ENCODE measurements around the gene HOXA3. TPM values are rescaled to one million over a fixed set of nuclear protein-coding genes. Genes with fewer than 3 reads are reported as not detected.

The HOXA3 gene
- total RNA-seq, 1 donor: 3.5 TPM

DNA sequence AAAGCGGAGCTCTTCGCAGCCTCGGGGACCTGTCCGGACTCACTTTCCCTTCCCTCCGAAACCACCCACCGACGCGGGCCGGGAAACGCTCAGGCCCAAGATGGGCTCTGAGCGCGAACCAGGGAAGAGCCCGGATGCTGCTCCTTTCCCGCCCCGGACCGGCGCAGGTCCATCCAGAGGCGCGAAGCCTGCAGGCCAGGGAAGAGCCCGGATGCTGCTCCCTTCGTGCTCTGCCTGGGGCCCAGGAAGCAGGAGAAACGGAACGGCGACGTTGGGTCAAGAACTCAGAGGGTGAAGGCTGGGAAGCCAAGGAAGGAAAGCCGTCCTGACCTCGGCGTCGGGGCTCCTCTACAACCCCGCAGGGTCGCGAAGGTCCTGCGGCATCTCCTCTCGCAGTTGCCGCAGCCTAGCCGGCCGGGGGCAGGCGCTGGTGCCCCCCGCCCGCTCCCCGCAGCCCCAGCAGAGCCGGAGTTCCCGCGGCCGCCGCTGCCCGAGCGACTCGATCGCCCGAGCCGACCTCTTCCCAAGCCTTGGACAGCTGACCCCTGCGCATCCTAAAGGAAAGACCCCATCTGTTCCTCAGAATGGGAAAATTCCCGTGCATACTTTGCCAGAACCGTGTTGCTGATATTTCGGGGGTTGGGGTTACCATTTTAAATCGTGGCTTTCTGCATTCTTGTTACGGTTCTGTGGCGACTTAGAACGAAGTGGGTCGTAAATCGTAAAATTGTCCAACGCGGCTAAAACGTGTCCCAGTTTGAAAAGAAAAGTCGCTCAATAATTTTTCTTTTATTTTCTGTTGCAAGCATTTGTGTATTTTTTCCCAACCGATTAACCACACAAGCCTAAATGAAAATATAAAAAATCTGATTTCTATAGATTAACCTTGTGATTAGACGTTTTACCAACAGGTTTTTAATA, 64.1 kb downstream of the HOXA3 start:
- no peak for DNase-seq (ENCODE audit: low read depth)
- TF ChIP-seq, protein P1, sequence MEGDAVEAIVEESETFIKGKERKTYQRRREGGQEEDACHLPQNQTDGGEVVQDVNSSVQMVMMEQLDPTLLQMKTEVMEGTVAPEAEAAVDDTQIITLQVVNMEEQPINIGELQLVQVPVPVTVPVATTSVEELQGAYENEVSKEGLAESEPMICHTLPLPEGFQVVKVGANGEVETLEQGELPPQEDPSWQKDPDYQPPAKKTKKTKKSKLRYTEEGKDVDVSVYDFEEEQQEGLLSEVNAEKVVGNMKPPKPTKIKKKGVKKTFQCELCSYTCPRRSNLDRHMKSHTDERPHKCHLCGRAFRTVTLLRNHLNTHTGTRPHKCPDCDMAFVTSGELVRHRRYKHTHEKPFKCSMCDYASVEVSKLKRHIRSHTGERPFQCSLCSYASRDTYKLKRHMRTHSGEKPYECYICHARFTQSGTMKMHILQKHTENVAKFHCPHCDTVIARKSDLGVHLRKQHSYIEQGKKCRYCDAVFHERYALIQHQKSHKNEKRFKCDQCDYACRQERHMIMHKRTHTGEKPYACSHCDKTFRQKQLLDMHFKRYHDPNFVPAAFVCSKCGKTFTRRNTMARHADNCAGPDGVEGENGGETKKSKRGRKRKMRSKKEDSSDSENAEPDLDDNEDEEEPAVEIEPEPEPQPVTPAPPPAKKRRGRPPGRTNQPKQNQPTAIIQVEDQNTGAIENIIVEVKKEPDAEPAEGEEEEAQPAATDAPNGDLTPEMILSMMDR (IDR thresholded peaks at IDR 0.05; ENCODE audit: insufficient read depth, low read length): no peak

DNA sequence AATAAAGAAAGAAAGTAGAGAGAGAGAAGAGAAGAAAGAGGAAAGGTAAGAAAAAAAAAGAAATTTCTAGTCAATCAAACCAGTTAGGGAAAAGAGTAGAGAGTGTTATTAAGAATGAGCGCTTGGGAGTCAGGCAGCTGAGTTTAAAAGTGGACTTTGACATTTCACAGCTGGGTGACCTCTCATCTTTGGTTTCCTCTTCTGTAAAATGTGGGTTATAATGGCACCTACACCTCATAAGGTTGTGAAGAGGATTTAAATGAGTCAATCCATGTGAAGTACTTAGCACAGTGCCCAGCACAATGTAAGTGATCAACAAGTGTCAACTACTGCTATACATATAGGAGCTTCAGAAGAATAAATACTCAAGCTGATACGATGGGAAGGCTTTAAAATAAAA, 68.7 kb downstream of the HOXA3 start:
- H3K4me3 ChIP-seq (ENCODE audit: low read depth, low read length): no peak overlapping the region
- TF ChIP-seq, protein P1 (IDR thresholded peaks at IDR 0.05; ENCODE audit: insufficient read depth, low read length): no peak

More for the DNA sequence above, 64.1 kb downstream of the HOXA3 start:
- H3K4me3 ChIP-seq (ENCODE audit: low read depth, low read length): no peak overlapping the region

DNA sequence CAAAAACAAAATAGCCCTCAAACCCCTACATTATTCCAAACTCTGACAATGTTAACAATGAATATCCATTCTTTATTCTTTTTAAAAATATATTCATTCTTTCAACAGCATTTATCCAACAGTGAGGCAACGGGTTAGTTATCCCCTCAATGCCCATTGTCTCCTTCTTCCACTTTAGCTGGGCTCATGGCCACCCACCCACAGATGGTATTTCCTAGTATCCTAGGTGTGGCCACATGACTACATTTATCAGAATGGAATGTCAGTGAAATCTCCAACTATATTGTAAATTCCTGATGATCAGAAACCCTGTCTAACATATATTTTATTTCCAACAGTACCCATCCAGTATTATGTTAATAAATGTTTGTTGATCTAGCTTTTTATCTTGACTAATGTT, 70.2 kb downstream of the HOXA3 start:
- TF ChIP-seq, protein P1 (IDR thresholded peaks at IDR 0.05; ENCODE audit: insufficient read depth, low read length): no peak
- DNase-seq (ENCODE audit: low read depth): no peak
- no peak overlapping the region for H3K4me3 ChIP-seq (ENCODE audit: low read depth, low read length)

More for the DNA sequence above, 68.7 kb downstream of the HOXA3 start:
- no peak for DNase-seq (ENCODE audit: low read depth)

DNA sequence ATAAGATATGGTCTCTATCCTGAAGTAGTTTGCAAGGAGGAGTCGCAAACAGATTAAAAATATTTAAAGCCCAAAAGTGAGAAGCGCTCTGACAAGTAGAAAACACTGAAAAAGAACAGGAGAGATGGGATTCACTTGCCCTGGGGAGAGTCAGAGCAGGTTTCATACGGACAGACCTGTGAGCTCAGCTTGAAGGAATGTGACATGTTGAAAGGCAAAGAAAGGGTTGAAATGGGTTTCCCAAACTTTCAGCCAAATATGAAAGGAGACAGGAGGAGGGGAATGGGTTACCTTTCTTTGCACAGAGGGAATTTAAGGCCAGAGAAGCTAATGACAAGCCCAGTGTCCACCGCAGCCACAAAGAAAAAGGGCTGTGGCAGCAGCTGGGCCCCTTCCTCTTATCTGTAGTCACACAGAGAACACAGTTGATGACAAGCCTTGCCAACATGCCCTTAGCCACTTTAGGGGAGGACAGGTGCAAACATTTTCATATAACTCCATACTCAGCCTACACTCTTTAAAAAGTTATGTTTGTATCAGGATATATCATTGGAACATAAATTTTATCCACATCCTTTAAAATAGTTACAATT, 71.4 kb downstream of the HOXA3 start:
- H3K4me3 ChIP-seq (ENCODE audit: low read depth, low read length): no peak overlapping the region
- DNase-seq (ENCODE audit: low read depth): no peak
- TF ChIP-seq, protein P1 (IDR thresholded peaks at IDR 0.05; ENCODE audit: insufficient read depth, low read length): no peak

DNA sequence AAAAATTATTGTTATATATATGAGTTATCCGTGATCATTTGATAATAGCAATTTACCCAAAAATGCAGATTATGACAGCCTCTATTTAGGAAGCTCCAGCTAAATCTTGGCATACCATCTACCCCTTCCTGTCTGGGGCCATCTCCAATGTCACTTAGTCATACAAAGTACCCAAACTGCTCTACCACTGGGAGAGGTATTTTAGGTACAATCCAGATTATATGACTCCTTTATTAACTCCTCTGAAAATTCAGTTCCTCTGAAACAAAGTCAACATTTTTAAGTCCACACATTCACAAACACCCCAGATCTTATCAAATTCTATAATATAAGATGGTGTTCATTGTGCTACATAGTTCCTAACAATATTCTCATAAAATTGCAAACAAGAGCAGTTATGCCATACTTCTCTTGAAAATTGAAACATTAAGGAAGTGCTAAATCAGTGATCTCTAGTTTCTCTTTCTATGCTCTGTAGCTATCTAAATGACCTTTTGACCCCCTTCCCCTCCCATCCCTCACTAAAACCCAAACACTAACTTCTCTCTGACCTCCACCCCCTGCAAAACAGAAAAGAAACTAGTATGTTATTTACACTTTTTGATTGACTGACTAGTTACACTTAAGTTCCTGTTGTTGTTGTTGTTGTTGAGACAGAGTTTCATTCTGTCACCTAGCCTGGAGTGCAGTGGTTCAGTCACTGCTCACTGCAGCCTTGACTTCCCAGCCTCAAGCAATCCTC, 73.0 kb downstream of the HOXA3 start:
- no peak overlapping the region for H3K4me3 ChIP-seq (ENCODE audit: low read depth, low read length)
- TF ChIP-seq, protein P1 (IDR thresholded peaks at IDR 0.05; ENCODE audit: insufficient read depth, low read length): no peak
- DNase-seq (ENCODE audit: low read depth): no peak

DNA sequence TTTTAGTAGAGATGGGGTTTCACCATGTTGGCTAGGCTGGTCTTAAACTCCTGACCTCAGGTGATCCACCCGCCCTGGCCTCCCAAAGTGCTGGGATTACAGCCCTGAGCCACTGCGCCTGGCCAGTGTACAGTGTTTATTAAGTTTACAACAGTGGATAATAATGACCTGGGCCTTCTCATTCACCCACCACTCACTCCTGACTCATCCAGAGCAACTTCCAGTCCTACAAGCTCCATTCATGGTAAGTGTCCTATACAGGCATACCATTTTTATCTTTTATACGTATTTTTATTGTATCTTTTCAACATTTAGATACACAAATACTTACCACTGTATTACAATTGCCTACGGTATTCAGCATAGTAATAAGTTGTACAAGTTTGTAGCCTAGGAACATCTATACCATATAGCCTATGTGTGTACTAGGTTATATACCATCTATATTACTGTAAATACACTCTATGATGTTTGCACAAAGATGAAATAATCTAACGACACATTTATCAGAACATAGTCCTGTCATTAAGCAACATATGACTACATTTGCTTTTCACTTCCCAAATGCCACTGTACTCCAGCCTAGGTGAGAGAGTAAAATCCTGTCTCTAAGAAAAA, 73.7 kb downstream of the HOXA3 start:
- H3K4me3 ChIP-seq (ENCODE audit: low read depth, low read length): no peak overlapping the region
- TF ChIP-seq, protein P1 (IDR thresholded peaks at IDR 0.05; ENCODE audit: insufficient read depth, low read length): no peak
- DNase-seq (ENCODE audit: low read depth): no peak

All from fibroblast of the aortic adventitia (primary cell).